NT2/D1 (cell line): ENCODE data around the gene RCN1.

Experiments used
- SUZ12 ChIP-seq: IDR thresholded peaks from 2 replicates; pipeline ENCODE4 v1.6.1; 2011; ENCODE audit not compliant: insufficient read length, insufficient read depth; ENCODE audit errors: extremely low read depth
- YY1 ChIP-seq: IDR thresholded peaks from 2 replicates; pipeline ENCODE4 v1.6.1; 2011; ENCODE audit not compliant: insufficient read length, insufficient read depth

DNA sequence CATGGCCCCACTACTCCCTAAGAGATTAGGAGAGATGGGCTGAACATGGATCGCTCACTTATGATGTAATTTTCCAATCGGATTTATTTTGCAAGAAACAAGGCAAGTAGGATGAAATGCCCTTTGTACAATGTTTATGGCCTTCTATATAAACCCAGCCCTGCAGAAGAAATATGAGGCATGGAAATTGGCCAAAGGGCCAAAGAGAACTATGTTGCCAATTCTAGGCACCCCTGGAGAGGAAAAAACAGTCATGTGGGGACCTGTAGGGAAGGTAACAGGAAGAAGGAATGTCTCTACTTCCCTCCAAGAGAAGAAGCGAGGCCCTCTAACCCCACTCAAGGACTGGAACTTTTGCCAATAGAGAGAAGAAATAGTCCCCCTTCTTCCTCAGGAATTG is 54.4 kb downstream of the RCN1 start:
- no peak for TF ChIP-seq SUZ12
- no peak for TF ChIP-seq YY1
